GM12892 (cell line): ENCODE measurements around the gene HUNK.

Experiments used
- POLR2A ChIP-seq: IDR thresholded peaks from 2 replicates; pipeline ENCODE4 v1.6.1; 2011; ENCODE audit warnings: low read depth, low read length, control low read depth
- POLR2AphosphoS5 ChIP-seq: IDR thresholded peaks from 2 replicates; pipeline ENCODE4 v1.6.1; 2011; ENCODE audit warnings: low read depth, low read length, control low read depth
- TAF1 ChIP-seq: IDR thresholded peaks from 2 replicates; pipeline ENCODE4 v1.6.1; 2011; ENCODE audit warnings: low read depth, mild to moderate bottlenecking, control low read depth, low read length, borderline replicate concordance

- TF ChIP-seq POLR2A (no peak), POLR2AphosphoS5 (no peak), TAF1 (no peak)
Observed at GRCh38 chr21:31845151-31845729, 27.6 kb upstream of the HUNK start.
